Hepatocyte (in vitro differentiated cells): Measurements from ENCODE around the gene CEBPE. TPM values are rescaled to one million over a fixed set of nuclear protein-coding genes. Genes with fewer than 3 reads are reported as not detected.

Experiments used
- DNase-seq: peaks from one replicate; pipeline ENCODE4 v3.0.0-alpha.2; 2016; ENCODE audit warnings: low spot score
- H2AFZ ChIP-seq: fragments of 200-600 bp; sonication (generic); 2 replicates; pipeline ENCODE4 v1.6.0; 2016; ENCODE audit warnings: antibody characterized with exemption, mild to moderate bottlenecking
- H3K27ac ChIP-seq: fragments of 200-600 bp; sonication (generic); 2 replicates; pipeline ENCODE4 v1.5.1; 2016; ENCODE audit warnings: mild to moderate bottlenecking
- H3K27me3 ChIP-seq: fragments of 200-600 bp; sonication (generic); 2 replicates; pipeline ENCODE4 v1.6.1; 2016
- H3K36me3 ChIP-seq: fragments of 200-600 bp; sonication (generic); replicated peaks from 2 replicates; pipeline ENCODE4 v1.5.1; 2016; ENCODE audit warnings: low read depth; ENCODE audit not compliant: insufficient read depth
- H3K4me1 ChIP-seq: fragments of 200-600 bp; sonication (generic); 2 replicates; pipeline ENCODE4 v1.5.1; 2016; ENCODE audit warnings: mild to moderate bottlenecking, moderate library complexity; ENCODE audit not compliant: insufficient read depth
- H3K4me2 ChIP-seq: fragments of 200-600 bp; sonication (generic); 2 replicates; pipeline ENCODE4 v1.6.0; 2016
- H3K4me3 ChIP-seq: fragments of 200-600 bp; sonication (generic); 2 replicates; pipeline ENCODE4 v1.5.1; 2016; ENCODE audit warnings: mild to moderate bottlenecking
- H3K79me2 ChIP-seq: fragments of 200-600 bp; sonication (generic); 2 replicates; pipeline ENCODE4 v1.6.0; 2017; ENCODE audit warnings: mild to moderate bottlenecking
- H3K9me2 ChIP-seq: fragments of 200-600 bp; sonication (generic); replicated peaks from 2 replicates; pipeline ENCODE4 v1.6.0; 2017; ENCODE audit warnings: mild to moderate bottlenecking; ENCODE audit not compliant: insufficient read depth
- H3K9me3 ChIP-seq: fragments of 200-600 bp; sonication (generic); 2 replicates; pipeline ENCODE4 v1.5.1; 2016; ENCODE audit warnings: low read depth, mild to moderate bottlenecking
- H4K20me1 ChIP-seq: fragments of 200-600 bp; sonication (generic); 2 replicates; pipeline ENCODE4 v1.6.0; 2016; ENCODE audit warnings: mild to moderate bottlenecking; ENCODE audit not compliant: insufficient read depth, poor library complexity, severe bottlenecking
- CTCF ChIP-seq: fragments of 200-600 bp; sonication (generic); IDR thresholded peaks from 2 replicates; pipeline ENCODE4 v1.5.1; 2016; ENCODE audit warnings: antibody characterized with exemption, mild to moderate bottlenecking; ENCODE audit not compliant: poor library complexity
- EZH2 ChIP-seq: fragments of 200-600 bp; sonication (generic); IDR thresholded peaks from 2 replicates; pipeline ENCODE4 v1.6.1; 2016; ENCODE audit warnings: antibody characterized with exemption, mild to moderate bottlenecking, borderline replicate concordance
- EZH2phosphoT487 ChIP-seq: fragments of 200-600 bp; sonication (generic); IDR thresholded peaks from one replicate; pipeline ENCODE4 v1.6.1; 2018; ENCODE audit warnings: antibody characterized with exemption, mild to moderate bottlenecking, low read depth, moderate library complexity; ENCODE audit not compliant: unreplicated experiment, severe bottlenecking
- WGBS: methylation state at CpG from one replicate; pipeline ENCODE4 v1.1.6; 2016; ENCODE audit warnings: low lambda C conversion rate; ENCODE audit errors: missing lambda C conversion rate; 5-methylcytosine and 5-hydroxymethylcytosine counted together
- polyA plus RNA-seq: library from polyadenylated mRNA; unstranded; fragments of >200 nt; fragmentation: Nextera tagmentation; extraction: Ambion mirVana; gene quantifications from 2 replicates; pipeline ENCODE4 v1.2.1, GENCODE V29; 2016
- total RNA-seq: library from RNA; depleted of rRNA; stranded (reverse); fragments of >200 nt; gene quantifications from 2 replicates; pipeline ENCODE4 v1.2.3, GENCODE V29; 2014

The CEBPE gene
- total and polyA plus RNA-seq, 2 experiments from 2014 or later: not detected

- Histone ChIP-seq H3K27me3 (no peaks in the 10 kb centered on the region), H3K9me3 (no peaks in the 10 kb centered on the region), H3K4me1 (no peaks in the 10 kb centered on the region), H3K4me3 (no peak overlapping the region), H3K36me3 (no peaks in the 10 kb centered on the region), H3K27ac (no peak overlapping the region), H2AFZ (no peak overlapping the region), H3K4me2 (no peak overlapping the region), H4K20me1 (no peaks in the 10 kb centered on the region), H3K79me2 (no peaks in the 10 kb centered on the region), H3K9me2 (no peaks in the 10 kb centered on the region)
- WGBS: 90% methylated on average over 3 of the region's 3 CpGs
- DNase-seq: no peak
- TF ChIP-seq EZH2 (no peak), EZH2phosphoT487 (no peak), CTCF (no peak)
These were observed 11.8 kb upstream of the CEBPE start for GRCh38 chr14:23130871-23131270.

GRCh38 chr14:23129759-23130316 lies 10.8 kb upstream of the CEBPE start:
- no peak for DNase-seq
- H3K9me2 ChIP-seq: no peaks in the 10 kb centered on the region
- H3K27me3 ChIP-seq: no peaks in the 10 kb centered on the region
- H3K79me2 ChIP-seq: no peaks in the 10 kb centered on the region
- H3K36me3 ChIP-seq: no peaks in the 10 kb centered on the region
- H3K4me1 ChIP-seq: no peaks in the 10 kb centered on the region
- H3K9me3 ChIP-seq: no peaks in the 10 kb centered on the region
- 96% methylated on average over 7 of the region's 7 CpGs for WGBS
- no peak overlapping the region for H3K4me2 ChIP-seq
- TF ChIP-seq EZH2phosphoT487 (no peak), EZH2 (no peak), CTCF (no peak)
- H4K20me1 ChIP-seq: no peaks in the 10 kb centered on the region
- H2AFZ ChIP-seq: no peak overlapping the region
- H3K4me3 ChIP-seq: no peak overlapping the region
- no peak overlapping the region for H3K27ac ChIP-seq

GRCh38 chr14:23128969-23129758 lies 10.1 kb upstream of the CEBPE start:
- Histone ChIP-seq H3K9me2 (no peaks in the 10 kb centered on the region), H3K4me3 (no peak overlapping the region), H3K36me3 (no peaks in the 10 kb centered on the region), H4K20me1 (no peaks in the 10 kb centered on the region), H2AFZ (no peak overlapping the region), H3K27ac (no peak overlapping the region), H3K4me2 (no peak overlapping the region), H3K9me3 (no peaks in the 10 kb centered on the region), H3K4me1 (no peaks in the 10 kb centered on the region), H3K27me3 (no peaks in the 10 kb centered on the region), H3K79me2 (no peaks in the 10 kb centered on the region)
- no peak for DNase-seq
- TF ChIP-seq CTCF: no peak
- TF ChIP-seq EZH2: no peak
- no peak for TF ChIP-seq EZH2phosphoT487
- over 99% methylated on average over 7 of the region's 7 CpGs for WGBS
